GM19238 (cell line): ENCODE results near the gene CFAP57.
"Not testable (repeated sequence)": the region's sequence is repeated elsewhere in the genome, so short reads cannot be mapped to it uniquely, and the experiment has no call there.

ENCODE experiments used
- DNase-seq: peaks from one replicate; pipeline ENCODE4 v3.0.0; 2011; ENCODE audit warnings: low spot score; ENCODE audit not compliant: insufficient read length

CFAP57 gene

GRCh38 chr1:43171876-43172526 is at the start of gene CFAP57, which contains the start of gene EBNA1BP2:
Gene CFAP57 (plus strand): TSS chr1:43172330. CDS start chr1:43172754, 424 bp downstream.
Gene EBNA1BP2 (minus strand): TSS chr1:43172290. CDS start chr1:43172118, 172 bp downstream.
- peak; percentile 83 for DNase-seq

GRCh38 chr1:43123031-43123430 is 49.1 kb upstream of the CFAP57 start:
- DNase-seq = no peak

GRCh38 chr1:43128816-43129215 is 43.3 kb upstream of the CFAP57 start:
- DNase-seq = no peak

DNA sequence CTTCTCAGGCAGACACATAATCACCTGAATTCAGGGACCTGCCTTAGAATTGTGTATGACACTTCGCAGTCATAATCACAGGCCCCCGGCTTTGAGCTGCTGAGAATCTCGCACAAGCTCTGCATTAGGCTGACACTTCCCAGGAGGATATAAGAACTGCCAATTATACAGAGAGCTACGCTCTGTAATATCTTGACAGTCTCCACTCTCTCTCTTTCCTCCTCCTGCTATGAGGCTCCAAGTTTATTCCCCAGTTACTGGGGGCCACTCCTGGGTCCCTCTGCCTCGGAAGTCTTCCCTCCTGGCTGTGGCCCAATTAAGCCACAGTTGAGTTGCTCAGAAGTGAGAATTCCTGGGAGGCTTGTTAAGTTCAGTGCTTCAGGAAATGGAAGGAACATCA is 42.7 kb upstream of the CFAP57 start:
- DNase-seq = no peak

DNA sequence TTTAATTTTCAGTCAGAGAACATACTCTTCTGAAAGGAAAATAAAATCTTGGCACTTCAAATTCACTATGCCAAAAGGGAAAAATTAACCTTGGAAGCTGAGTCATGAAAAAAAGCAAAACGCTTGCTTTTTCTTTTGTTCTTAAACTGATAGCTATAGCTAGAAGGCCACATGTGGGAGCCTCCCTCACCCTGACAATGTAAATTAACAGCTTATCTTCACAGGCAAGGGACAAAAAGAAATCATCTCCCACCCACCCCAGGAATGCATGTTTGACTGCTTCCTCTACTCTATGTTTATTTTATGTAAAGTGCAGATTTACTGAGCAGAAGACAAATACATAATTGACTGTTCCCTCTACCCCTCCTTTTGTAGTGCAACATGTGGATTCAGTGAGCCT is 38.1 kb upstream of the CFAP57 start:
- no peak for DNase-seq

GRCh38 chr1:43134640-43135039 is 37.5 kb upstream of the CFAP57 start:
- DNase-seq = no peak

DNA sequence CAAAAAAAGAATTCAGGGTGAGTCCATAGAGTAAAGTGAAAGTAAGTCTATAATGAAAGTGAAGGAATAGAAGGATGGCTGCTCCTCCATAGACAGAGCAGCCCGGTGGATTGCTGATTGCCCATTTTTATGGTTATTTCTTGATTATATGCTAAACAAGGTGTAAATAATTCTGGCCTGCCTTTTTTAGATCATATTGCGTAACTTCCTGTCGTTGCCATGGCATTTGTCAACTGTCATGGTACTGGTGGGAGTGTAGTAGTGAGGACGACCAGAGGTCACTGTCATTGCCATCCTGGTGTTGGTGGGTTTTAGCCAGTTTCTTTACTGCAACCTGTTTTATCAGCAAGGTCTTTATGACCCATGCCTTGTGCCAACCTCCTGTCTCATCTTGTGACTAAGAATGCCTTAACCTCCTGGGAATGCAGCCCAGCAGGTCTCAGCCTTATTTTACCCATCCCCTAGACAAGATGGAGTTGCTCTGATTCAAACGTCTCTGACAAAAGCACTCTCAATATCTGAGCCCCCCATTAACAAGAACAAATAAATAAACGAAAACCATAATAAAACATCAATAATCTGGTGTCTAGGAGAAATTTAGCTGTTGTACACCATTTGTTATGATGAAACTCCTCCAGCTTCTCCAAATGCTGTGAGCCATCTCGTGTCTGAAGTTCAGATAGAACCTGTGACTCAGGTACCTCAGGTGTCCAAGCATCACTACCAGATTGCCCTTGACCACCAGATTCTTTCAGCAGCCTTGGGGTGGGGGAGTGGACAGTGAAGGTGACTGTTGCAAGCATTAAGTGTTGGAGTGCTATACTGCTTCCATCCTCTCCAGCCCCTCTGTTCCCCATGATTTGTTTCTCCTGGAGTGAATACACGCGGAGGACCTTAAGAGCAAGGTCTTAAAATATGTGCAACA is 36.0 kb upstream of the CFAP57 start:
- DNase-seq = no peak

- no peak for DNase-seq
These were observed 34.6 kb upstream of the CFAP57 start for GRCh38 chr1:43137445-43138052.

DNA sequence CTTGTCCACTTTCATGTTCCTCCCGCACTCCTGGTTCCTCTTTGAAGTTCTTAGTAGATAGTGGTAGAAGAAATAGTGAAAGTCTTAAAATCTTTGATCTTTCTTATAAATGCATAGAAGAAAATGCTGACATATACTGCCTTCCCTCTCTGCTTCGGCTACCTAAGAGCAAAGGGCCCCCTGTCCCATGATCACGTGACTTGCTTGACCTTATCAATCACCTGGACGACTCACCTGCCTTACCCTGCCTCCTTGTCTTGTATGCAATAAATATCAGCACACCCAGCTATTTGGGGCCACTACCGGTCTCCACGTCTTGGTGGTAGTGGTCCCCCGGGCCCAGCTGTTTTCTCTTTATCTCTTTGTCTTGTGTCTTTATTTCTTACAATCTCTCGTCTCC is 32.8 kb upstream of the CFAP57 start:
- not testable (repeated sequence) for DNase-seq

DNA sequence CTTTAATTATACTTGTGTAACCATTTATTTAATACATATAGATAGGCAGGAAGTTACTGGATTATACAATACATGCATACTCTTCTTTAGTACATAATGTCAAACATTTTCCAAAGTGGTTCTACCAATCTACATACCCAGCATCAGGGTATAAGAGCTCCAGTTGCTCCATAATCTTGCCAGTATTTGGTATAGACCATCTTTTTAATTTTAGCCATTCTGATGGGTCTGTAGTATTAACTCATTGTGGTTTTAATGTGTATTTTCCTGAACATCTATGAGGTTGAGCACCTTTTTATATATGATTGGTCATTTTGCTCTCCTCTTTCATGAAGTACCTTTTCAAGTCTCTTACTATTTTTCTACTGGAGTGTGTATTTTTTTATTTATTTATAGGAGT is 32.1 kb upstream of the CFAP57 start:
- no peak for DNase-seq

DNA sequence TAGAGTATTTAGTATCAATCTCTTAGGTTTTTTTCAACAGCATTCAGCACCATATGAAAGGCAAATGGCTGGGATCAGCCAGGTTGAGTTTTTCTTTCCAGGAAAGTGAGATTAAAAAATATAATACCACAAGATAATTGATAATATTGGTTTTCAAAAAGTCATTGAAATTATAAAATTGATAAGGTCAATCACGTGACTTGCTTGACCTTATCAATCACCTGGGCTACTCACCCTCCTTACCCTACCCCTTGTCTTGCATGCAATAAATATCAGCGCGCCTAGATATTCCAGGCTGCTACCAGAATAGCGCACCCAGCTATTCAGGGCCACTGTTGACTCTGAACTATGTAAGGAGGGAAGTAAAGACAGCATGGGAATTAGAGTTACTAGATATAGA is 31.5 kb upstream of the CFAP57 start:
- DNase-seq = no peak

GRCh38 chr1:43143441-43143888 is 28.7 kb upstream of the CFAP57 start:
- no peak for DNase-seq

DNA sequence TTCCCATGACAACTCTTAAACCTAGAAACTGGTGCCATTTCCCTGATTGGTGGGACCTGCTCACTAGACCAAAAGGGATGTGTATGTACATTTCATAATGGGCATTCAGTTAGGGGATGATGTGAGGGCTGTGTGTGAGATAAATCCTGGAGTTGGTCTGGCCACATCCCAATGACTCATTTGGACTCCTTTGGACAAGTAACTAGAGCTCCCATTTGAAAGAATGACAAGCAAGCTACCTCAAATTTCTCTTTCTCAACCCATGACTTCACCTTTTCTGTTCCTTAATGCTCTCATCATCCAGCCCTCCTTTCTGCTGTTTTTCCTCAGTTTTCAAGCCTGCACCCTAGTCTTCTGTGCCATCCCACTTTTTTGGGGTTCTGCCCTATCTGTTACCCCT is 27.9 kb upstream of the CFAP57 start:
- no peak for DNase-seq

DNA sequence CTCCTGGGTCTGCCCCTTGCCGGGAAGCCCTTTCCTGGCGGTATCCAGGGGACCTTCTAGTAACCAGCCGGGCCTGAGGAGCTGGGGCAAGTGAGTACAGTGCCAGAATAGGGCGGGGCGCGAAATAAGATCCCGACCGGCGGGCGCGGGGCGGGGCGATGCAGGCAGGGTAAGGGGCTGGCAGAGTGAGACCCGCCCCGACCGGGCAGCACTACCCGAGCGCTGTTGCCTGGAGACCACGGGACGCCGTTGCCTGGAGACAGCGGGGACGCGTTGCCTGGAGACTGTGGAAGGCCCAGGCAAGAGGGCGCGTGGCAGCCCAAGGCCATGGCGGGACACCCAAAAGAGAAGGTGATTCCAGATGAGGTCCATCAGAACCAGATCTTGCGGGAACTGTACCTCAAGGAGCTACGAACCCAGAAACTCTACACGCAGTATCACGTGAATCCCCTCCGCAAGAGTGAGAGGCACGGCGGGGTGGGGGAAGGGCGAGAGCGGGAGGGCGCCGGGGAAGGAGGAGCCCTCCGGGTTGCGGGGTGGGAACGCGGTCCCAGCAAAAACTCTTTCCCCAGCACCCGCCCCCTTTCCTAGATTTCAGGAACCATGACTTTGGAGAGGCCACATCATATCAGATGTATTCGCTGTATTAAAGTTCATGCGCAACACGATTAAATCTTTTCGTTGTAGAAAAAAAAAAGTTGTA is 24.4 kb upstream of the CFAP57 start:
- DNase-seq = no peak

GRCh38 chr1:43149889-43150288 is 22.2 kb upstream of the CFAP57 start:
- no peak for DNase-seq

DNA sequence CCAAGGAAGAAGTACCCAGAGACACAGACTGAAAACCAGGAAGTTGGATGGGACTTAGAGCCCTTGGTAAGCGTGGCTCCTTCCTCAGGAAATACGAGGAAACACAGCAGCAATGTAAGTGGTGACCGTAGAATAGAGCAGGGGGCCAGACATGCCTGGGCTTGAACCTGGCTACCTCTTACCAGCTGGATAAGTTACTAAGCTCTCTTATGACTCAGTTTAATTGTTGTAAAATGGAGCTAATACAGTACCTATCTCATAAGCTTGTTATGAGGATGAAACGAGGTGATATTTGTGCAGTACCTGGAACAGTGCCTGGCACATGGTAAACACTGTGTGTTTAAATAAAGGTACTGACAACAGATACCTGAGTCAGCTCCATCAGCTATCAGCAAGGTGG is 19.3 kb upstream of the CFAP57 start:
- DNase-seq = no peak

DNA sequence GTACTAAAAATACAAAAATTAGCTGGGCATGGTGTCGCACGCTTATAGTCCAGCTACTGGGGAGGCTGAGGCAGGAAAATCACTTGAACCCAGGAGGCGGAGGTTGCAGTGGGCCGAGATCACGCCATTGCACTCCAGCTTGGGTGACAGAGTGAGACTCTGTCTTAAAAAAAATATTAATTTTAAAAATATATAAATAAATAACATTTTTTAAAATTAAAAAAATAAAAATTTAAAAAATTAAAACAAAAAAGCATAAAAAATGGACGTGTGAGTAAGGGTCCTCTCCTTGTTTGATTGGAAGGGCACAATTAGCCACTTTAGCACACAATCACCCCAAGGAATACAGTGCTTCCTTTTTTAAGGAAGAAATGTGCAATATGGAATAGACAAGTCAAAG is 18.7 kb upstream of the CFAP57 start:
- no peak for DNase-seq

GRCh38 chr1:43156026-43156425 is 16.1 kb upstream of the CFAP57 start:
- DNase-seq = no peak

GRCh38 chr1:43165162-43165561 is 7.0 kb upstream of the CFAP57 start:
- DNase-seq = no peak

DNA sequence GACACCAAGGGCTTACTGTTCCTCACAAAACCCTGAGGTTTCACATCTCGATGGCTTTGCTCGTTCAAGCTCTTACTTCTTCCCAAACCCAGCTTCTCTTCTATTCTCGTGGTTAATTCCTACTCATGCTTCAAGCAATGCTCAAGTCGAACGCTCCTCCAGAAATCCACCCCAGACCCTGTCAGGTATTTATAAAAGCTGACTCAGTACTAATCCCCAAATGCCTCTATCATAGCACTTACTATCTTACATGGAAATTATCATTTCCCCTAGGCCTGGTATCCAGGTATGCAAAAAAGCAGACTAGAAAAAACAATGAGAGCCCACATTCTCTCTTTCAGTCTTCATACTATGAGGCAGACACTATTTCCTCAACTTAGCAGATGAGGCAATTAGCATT is 6.4 kb upstream of the CFAP57 start:
- no peak for DNase-seq

- DNase-seq = no peak
These were observed 736 bp upstream of the CFAP57 start for GRCh38 chr1:43171312-43171875.
